GM18870 (cell line): ENCODE measurements around the gene UBE2J2.

ENCODE experiments used
- ATAC-seq: cut with Tn5 transposase; IDR thresholded peaks from one replicate; pipeline ENCODE4 v1.9.1; 2021; ENCODE audit warnings: moderate library complexity; ENCODE audit not compliant: unreplicated experiment

Gene UBE2J2

DNA sequence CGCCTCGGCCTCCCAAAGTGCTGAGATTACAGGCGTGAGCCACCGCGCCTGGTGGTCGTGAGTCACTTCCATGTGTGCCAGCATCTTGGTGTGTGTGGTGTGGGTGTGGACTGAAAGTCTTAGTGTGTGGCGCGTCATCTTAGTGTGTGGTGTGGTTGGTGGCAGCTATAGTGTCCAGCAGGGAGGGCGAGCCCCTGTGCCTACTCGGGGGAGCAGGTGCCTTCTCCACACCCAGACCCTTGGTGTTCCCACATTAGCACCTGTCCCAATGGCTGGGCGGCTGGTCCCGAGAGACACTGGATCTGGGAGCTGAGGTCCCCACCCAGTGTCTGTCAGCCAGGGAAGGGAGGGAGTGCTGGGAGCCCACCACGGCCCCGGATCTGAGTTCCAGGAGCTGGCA lies 9.3 kb upstream of the UBE2J2 start:
- ATAC-seq = no peak

DNA sequence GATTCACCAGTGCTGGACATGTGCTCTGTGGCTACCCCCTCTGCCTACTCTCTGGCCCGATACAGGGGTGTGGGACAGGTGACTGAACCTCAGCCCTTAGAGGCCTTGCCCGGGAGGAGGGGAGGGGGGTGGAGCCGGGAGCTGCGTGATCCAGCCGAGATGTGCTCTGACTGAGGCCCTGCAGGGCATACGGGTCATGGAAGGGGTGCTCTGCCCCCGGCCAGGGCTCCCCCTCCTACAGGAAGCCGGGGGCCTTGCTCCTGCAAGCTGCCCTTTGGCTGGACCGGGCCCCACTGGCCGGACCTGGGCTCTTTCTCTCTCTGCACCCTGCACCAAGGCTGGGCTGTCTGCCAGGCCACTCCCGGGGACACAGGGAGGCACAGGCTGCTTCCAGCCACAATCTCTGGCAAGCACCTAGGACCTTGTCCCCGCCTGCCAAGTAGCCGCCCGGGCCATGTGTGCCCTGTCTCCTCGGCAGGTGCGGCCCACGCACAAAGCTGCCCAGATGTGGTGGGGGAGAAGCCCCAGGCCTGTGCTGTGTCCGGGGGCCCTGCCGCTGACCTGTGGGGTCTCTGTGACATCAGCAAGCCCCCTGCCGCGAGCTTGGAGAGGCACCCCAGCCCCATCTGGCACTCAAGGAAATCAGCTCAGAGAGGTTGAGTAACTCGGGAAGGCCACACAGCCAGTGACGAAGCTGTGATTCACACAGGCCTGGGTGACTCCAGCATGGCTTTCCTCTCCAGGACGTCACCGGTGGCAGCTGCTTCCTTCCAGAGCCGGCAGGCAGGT lies 8.1 kb upstream of the UBE2J2 start:
- no peak for ATAC-seq

DNA sequence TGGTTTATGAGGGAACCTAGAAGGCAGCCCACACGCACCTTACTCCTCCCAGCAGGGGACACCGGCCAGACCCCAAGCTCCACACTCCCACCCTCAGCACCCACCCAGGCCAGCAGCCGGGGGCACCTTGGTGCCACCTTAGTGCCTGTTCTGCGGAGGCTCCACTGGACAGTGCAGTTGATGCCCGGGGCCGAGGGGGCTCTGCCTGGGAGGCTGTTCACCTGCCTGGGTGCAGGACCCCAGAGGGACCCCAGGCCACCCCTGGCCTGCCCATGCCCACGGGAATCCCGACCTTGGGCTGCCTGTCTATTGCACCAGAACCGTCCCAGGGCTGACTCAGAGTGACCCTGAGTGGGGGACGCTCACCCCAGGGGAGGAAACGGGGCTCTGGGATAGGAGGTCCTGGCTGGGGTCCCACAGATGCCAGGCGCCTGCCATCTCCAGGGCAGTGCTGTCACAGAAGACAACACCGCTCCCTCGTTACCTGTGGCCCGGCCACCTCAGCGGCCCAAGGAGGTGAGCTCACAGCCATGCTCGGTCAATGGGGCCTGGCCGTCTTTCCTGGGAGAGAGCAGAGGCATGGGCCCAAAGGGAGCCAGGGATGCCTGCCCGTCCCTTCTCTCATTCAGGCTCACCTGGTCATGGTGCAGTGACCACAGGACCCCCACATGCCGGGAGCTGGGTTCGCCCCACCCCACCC lies 7.3 kb upstream of the UBE2J2 start:
- ATAC-seq = no peak

DNA sequence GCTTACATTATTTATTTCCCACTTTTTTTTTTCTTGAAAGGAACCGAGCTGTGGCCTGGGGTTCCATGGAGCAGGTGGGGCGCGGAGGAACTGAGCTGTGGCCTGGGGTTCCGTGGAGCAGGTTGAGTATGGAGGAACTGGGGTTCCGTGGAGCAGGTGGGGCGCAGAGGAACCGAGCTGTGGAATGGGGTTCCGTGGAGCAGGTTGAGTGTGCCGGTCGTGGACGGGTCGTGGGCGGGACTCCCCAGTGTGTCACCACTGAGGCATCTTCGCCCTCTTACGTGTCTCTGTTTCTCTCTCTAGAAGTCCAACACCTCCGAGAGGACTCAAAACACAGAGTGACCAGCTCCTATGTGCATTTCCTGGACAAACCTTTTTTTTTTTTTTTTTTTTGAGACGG lies 5.4 kb upstream of the UBE2J2 start:
- ATAC-seq = no peak

DNA sequence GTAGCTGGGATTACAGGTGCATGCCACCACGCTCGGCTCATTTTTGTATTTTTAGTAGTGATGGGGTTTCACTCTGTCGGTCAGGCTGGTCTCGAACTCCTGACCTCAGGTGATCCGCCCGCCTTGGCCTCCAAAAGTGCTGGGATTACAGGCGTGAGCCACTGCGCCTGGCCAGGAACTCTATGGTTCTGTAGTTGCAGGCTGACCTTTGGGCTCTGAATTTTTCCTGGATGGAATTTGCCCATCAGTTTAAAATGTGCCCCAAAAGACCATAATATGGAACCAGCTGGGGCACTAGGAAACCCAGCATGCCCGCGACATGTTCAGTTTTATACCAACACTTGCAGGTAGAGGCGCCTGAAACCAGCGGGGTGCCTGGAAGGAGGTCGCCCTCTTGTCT lies 5.0 kb upstream of the UBE2J2 start:
- no peak for ATAC-seq

DNA sequence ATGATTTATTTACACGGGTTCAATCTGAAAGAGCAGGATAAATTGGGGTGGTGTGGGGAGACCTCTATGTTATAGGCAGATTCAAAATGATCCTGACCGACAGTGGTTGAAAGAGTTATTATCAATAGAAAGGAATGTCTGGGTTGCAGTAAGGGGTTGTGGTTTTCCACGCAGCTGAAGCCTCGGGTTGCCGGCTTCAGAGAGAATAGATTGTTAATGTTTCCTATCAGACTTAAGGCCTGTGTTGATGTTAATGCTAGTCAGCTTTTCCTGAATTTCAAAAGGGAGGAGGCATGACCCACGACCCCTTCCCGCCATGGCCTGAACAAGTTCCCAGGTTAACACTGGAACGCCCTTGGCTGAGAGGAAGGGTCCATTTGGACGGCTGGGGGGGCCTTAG lies 2.2 kb upstream of the UBE2J2 start:
- ATAC-seq = no peak

DNA sequence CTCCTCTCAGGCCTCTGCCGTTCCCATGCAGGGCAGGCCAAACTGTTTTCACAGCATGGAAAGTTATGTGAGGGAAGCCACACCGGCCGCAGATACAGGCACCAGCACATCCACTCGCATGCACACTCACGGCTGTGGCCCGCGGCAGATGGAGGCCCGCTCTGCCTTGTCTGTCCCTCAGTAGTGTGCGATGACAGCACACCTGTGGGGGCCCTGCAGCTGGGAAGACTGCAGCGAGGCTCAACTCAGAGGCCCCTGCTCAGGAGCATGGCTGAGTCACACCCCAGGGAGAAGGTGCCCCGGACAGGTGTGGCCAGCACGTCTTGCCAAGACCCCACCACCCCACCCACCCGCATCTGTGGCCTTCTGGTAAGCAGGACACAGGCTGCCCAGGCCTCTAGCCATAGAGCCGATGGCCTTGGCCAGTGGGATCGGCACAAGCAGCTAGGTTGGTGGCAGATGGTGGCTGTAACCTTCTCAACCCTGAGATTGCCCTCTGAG lies 1.3 kb upstream of the UBE2J2 start:
- ATAC-seq = no peak

DNA sequence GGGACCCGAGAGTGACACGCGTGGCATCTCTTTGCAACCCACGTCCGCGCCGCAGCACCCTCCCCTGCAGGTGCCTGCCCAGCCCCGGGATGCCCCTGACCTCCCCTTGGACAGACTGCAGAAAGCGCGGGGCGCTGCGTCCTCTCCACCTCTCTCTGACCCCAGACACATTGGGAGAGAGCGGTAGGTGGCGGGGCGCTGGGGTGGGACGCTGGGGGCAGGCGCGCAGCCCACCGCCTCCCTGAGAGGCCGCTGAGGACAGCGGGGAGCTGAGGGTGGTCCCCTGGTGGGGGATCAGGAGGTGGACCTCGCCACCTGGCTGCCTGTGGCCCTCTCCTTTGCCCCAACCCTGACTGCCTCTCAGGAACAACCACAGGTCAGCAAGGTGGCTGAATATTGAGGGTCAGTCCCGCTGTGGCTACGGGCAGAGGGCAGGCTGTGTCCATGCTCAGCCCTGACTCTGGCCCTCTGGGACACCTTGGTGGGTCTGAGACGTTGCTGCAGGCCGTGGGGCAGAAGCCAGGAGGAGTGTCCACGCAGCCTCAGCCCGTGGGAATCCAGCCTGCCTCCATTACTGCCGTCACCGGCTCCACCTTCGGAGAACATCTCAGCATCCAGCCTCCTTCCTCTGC lies 761 bp upstream of the UBE2J2 start:
- no peak for ATAC-seq

DNA sequence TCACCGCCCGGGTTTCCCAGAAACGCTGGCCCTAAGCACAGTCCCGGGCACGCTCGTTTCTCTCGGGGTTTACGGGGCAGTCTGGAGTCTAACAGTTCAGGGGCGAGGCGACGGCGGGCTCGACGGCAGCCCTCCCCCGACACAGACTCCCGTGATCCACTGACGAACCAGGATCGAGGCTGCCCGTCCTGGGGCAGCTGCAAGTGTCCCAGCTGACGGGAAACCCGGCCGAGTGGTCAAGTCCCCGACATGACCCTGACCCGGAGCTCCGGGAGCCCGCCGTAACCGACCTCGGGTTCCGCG lies 494 bp downstream of the UBE2J2 start:
- no peak for ATAC-seq

DNA sequence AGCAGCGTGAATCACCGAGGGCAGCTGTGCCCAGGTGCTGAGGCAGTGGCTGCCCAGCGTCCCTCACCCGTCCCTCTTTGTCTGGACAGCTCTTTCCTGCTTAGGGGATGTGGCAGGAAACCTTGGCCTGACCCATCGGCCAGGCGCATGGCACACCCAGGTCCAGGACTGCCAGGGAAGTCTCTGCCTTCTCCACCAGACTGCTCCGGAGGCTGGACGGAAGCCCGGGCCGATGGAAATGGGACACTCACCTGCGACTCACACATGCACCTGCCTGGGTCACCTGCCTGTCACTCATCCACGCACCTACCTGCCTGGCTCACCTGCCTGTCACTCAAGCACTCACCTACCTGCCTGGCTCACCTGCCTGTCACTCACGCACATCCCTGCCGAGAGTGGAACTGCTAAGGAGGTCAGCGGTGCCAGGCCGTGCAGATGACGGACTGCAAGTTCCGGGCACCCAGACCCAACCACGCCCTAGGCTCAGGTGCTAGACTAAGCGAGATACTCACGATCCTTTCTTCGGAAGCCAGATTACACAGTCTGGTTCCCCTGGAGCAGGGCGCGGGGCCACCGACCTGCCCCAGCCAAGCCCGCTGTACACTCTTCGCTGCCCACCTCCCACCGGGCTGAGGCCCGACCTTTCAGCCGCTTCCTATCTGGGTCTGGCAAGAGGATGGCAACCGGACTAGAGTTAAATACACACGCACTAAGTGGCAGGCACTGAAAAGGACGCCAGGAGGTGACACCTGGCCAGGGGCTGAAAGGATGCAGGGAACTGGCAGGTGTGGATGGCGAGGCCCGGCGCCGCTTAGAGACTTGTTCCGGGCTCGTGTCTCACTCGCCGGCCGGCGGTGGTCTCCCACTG lies 1.1 kb downstream of the UBE2J2 start:
- no peak for ATAC-seq

DNA sequence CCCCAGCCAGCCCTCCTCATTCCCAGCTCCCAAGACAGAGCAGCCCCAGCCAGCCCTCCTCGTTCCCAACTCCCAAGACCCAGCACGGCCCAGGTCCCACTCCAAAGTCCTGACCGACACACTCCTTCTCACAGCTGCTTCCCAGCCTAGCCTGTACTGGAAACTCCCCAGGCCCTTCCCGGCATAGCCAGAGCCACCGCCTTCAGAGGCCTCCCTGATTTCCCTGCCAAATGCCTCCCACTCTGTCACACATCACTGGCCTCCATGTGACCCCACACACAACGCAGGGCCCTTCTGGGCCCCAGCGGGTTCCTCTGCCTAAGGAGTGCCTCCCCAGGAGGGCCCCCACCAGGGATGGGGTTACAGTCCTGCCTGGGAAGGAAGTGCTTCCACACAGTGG lies 2.8 kb downstream of the UBE2J2 start:
- ATAC-seq = no peak

DNA sequence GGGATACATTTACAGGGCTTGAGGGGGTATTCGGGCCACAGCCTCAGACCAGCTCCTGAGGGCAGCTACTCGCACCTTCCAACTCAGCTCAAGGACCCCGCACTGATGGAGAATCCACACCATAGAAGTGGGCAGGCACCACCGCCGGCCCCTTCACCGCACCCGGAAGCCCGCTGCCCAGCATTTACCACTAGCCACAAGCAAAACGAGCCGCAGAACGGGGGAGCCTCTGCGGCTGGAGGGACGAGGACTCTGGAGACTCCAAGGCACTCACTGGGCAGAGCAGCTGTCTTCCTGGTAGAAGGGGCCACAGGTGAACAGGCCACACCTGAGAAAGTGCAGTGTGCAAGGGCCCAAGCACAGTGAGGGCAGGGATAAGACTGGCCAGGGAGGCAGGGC lies 5.4 kb downstream of the UBE2J2 start:
- no peak for ATAC-seq

DNA sequence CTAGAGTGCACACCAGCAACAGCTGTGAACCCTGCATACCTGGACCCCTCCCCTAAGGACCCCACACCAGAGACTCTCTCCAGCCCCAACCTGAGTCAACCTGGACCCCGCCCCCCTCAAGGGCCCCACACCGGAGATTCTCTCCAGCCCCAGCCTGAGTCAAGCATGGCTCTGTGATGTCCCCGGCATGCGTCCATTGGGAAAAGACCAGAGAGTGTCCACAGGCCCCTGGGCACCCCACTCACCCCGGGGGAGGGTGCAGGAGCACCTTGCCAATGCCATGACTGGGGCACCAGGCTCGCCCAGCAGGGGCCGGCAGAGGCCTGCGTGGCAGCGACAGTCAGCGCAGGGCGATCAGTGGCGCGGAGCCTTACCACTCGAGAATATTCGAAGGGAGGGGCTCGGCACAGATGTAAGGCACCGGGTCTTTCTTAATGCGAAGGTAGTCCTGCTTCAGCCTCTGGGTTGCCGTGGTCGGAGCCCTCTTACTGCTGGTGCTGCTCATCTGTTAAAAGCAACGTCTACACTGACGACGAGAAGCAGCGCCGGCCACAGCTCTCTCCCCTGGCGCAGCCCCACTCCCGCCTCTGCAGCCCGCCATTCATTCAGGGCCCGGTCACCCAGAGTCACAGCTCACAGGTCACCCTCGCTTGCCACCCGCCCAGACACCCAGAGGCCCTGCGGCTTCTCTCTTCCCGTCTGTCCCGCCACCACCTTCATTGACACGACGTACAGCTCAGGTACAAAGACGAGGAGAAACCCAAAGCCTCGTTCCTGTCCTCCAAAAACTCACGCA lies 6.0 kb downstream of the UBE2J2 start:
- no peak for ATAC-seq

DNA sequence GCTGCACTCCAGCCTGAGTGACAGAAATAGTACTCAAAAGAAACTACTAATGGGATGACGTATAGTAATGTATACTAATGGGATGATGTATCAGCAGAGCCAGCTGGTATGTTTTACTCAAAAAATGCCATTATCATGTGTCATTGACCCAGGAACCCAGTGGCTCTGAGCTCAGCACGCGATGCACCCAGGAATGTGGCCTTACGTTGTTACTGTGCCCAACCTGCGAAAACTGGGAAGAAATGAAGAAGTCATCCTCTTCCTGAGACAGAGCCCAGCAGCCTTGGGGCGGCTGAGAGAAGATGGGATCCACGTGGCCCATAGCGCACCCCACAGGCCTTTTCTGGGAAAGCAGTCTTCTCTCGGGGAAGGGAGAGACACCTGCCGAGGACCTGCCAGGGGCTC lies 8.8 kb downstream of the UBE2J2 start:
- no peak for ATAC-seq

DNA sequence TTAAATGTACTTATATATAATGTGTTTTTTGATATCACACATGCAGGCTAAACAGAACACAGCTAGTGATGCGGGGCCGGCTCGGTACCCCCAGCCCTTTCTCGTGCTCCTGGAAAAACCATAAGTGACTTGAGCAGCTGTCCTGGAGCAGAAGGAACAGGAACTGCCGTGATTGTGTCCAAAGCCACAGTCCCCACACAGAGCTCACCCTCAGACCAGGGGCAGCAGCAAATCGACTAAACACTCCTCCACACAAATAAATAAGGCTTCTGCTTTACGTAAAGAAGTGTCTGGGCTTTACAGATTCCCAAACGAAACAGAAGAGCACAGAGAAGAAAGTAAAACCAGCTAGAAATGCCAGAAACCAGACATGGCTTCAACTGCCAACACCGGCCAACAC lies 9.6 kb downstream of the UBE2J2 start:
- no peak for ATAC-seq

DNA sequence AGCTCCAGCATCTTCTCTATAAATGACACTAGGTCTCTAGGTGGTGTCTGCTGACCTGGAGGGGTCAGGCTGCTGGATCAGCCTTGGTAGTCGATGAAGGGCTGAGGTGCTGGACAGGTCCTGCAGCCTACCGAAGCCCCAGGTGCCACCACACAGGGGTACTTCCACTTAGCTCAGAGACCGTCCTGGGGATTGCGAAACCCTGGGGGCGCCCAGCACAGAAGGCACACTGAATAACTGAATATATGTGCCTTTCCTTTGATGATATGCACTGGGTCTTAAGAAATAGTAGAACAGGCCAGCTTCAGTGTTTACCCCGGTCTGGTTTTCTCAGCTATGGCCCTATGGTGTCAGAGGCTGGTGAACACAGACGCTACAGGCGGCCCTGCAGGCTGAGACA lies 10.9 kb downstream of the UBE2J2 start:
- no peak for ATAC-seq

DNA sequence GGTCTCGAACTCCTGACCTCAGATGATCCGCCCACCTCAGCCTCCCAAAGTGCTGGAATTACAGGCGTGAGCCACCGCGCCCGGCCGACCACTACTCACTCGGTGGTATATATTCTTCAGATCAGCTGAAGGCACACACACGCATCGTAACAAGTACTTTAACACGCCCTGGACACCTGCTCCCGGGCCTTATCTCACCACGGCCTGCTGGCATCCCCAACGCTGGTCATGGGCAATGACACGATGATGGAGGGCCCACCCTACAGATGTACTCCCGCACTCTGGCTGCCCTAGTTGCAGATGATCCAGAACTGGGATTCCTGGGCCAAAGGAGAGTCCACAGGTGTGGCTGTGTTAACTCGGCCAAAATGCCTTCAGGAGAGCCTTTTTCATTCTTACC lies 11.6 kb downstream of the UBE2J2 start:
- no peak for ATAC-seq

DNA sequence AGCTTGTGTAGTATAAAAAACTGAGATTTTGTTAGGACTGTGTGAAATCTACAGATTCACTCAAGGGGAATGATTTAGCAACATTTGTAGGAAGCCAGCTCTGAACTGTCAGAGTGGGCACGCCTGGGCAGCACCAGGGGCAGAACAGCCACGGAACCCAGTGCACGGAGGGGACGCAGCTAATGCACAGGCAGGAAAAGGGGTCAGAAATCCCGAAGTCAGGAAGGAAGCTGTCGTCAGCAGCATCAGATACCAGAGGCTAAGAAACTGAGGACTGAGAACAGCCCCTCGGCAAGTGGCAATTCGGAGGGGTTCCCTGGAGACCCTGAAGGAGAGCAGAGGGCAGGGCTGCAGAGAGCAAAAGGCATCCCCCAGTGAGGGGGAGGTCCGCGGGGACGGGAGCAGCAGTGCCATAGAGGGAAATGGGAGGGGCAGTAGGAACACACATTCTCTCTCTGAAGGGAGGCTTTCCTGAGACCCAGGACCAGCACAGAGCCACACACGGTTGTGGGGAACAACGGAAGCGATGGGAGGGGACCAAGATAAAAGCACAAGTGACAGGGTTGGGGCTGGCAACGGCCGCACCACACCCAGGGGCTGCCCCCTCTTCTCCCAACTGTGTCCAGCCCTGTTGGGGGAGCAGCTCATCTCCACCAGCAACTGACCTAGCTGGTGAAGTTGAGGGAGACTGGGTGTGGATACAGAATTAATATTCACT lies 12.7 kb downstream of the UBE2J2 start:
- no peak for ATAC-seq

DNA sequence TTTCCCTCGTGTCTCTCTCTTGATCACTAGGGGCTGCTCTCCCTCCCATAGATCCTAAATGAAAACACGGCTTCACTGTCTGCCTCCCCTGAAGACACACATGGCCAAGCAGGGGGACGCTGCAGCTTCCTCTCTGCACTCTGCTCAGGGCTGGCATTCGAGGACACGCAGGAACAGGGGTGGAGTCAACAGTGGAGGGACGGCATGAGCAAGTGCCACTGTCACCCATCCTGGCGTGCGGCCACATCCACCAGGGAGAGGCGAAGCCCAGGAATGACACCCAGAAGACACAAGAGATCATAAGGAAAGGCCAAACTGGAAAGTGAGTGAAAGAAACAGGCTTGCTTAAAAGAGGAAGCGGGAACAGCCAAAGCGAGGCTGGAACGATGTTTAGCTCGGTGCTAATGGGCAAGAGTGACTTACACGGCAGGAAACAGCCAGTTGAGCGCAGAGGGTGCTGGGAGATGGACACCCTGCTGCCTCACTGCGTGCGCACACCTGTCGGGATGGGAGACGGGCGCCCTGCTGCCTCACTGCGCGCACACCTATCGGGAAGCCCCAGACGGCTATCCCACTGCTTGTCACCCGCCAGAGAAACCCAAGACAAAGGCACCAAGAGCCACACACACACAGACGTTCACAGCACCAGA lies 13.6 kb downstream of the UBE2J2 start:
- ATAC-seq = no peak
